ENCODE data around the gene FOSB. TPM values are rescaled to one million over a fixed set of nuclear protein-coding genes. Genes with fewer than 3 reads are reported as not detected.
A peak's percentile ranks its signal among the peaks of the same experiment; 100 is the strongest.

The FOSB gene
- total and polyA plus RNA-seq, 2 donors (not counting 3 experiments of a cell fraction or from before 2014, with no cell fraction given) = 2.0 to 10.7 TPM

DNA sequence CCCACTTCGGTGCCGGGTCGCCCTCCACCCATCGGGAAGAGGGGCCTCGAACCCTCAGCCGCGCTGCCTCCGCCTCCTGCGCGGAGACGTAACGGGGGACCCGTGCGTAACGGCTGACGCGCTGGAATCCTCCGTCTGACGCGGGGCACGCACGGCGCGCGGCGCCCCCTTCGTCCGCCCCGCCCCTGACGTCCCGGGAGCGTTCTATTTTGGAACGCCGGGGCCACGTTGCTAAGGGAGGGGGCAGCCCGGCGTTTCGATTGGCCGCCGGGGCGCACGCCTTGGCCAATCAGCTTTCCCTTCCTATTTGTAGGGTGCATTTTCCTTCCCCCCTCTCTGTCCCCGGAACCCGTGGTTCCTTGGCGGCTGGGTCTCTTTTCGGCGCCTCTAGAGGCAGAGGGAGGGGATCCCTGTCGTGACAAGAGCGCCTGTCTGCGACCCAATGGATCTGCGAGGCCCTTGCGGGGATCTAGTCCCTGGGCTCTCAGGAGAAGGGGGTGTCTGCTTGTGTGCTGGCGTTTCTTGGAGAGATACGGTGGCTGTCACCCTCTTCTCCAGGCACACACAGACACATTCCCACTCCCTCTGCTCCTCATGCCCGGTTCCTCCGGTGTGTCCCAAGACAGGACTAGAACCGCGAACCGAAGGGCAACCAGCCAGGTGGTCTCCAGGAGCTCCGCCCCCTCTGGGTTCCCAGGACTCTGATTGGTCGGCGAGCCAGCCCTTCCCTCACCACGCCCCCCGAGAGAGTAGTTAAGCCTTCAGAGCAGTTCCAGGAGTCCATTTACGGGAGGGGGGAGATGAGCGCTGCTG is 1.5 kb downstream of the FOSB start:
- ChIA-PET POLR2A (interaction anchor here (0.5 to 1.7 kb wide), 6 partner anchors 9 to 67 kb away, joined by 3 to 15 read pairs (median 4); no protein-coding TSS in a partner anchor), CTCF (interaction anchor here (0.6 to 9.5 kb wide), 14 partner anchors 9 to 300 kb away, joined by 3 to 174 read pairs (median 5); partner anchors contain the start of gene SIX5)
- Histone ChIP-seq H4K20me1 (replicated peaks; ENCODE audit: control insufficient read depth, extremely low read depth, insufficient read depth, low read length) (no peaks in the 10 kb centered on the region), H3K36me3 (ENCODE audit: control insufficient read depth in 2 of 2, extremely low read depth in 1 of 2, insufficient read depth in 2 of 2, low read length in 2 of 2) (no peaks in the 10 kb centered on the region), H3K27ac (ENCODE audit: insufficient read depth, low read depth, low read length) (peak overlapping the region; percentile 86), H2AFZ (ENCODE audit: low read depth, low read length) (peak overlapping the region; percentile 78), H3K79me2 (ENCODE audit: control insufficient read depth, insufficient read depth, low read length) (no peaks in the 10 kb centered on the region), H3K9me1 (replicated peaks; ENCODE audit: control insufficient read depth, extremely low read depth, insufficient read depth, low read length) (no peaks in the 10 kb centered on the region), H3K4me1 (ENCODE audit: control insufficient read depth, extremely low read depth, insufficient read depth, low read length) (peaks cover 18% of the 10 kb centered on the region), H3K4me2 (ENCODE audit: insufficient read depth, low read length) (peak overlapping the region; percentile 77), H3K9ac (replicated peaks; ENCODE audit: extremely low read depth, insufficient read depth, low read length) (peak overlapping the region; percentile 83), H3K9me3 (replicated peaks; ENCODE audit: control insufficient read depth, insufficient read depth, low read length) (no peaks in the 10 kb centered on the region), H3K27me3 (ENCODE audit: control insufficient read depth in 2 of 2, insufficient read depth in 2 of 2, low read length in 2 of 2) (no peaks in the 10 kb centered on the region), H3K4me3 (replicated peaks in 1 of 3; ENCODE audit: insufficient read depth in 1 of 3, low read depth in 1 of 3, low read length in 3 of 3) (peak overlapping the region; percentile 45 to 71 (median 48))
- DNase-seq (ENCODE audit: low read depth, low spot score) (peak; percentile 95), FAIRE-seq (peak; percentile 97)
- dilution Hi-C loops (cut with MboI; ENCODE audit: extremely low pct_ligation_motif_present, low sequenced_read_pairs) (no loop called here), intact Hi-C loops (cut with micrococcal nuclease) (loop anchor here (1.0 kb wide), 2 partner anchors 9 to 19 kb away; no protein-coding TSS in a partner anchor)
- TF ChIP-seq, protein P1, sequence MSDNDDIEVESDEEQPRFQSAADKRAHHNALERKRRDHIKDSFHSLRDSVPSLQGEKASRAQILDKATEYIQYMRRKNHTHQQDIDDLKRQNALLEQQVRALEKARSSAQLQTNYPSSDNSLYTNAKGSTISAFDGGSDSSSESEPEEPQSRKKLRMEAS (IDR thresholded peaks at IDR 0.05; ENCODE audit: insufficient read depth, insufficient read length) = peak; percentile 55
- TF ChIP-seq JUN (IDR thresholded peaks at IDR 0.05; ENCODE audit: borderline replicate concordance, insufficient read depth, insufficient read length, low read depth) (no peak), POLR2AphosphoS5 (IDR thresholded peaks at IDR 0.05; ENCODE audit: insufficient read depth, low read depth, low read length) (peak; percentile 50)
- TF ChIP-seq, protein P2, sequence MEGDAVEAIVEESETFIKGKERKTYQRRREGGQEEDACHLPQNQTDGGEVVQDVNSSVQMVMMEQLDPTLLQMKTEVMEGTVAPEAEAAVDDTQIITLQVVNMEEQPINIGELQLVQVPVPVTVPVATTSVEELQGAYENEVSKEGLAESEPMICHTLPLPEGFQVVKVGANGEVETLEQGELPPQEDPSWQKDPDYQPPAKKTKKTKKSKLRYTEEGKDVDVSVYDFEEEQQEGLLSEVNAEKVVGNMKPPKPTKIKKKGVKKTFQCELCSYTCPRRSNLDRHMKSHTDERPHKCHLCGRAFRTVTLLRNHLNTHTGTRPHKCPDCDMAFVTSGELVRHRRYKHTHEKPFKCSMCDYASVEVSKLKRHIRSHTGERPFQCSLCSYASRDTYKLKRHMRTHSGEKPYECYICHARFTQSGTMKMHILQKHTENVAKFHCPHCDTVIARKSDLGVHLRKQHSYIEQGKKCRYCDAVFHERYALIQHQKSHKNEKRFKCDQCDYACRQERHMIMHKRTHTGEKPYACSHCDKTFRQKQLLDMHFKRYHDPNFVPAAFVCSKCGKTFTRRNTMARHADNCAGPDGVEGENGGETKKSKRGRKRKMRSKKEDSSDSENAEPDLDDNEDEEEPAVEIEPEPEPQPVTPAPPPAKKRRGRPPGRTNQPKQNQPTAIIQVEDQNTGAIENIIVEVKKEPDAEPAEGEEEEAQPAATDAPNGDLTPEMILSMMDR (IDR thresholded peaks at IDR 0.05; ENCODE audit: extremely low read depth in 1 of 2, insufficient read depth in 1 of 2, low read depth in 1 of 2, low read length in 2 of 2) = no peak
- BruUV-seq (replicated peaks) = no TSS peak

Data from endothelial cell of umbilical vein (primary cell).